HG02981 (cell line): ENCODE data around the gene DENND1A.
"Not testable (repeated sequence)": the region's sequence is repeated elsewhere in the genome, so short reads cannot be mapped to it uniquely, and the experiment has no call there.

ENCODE experiments used
- ATAC-seq: cut with Tn5 transposase; IDR thresholded peaks from one replicate; pipeline ENCODE4 v1.9.1; 2021; ENCODE audit warnings: mild to moderate bottlenecking, moderate library complexity; ENCODE audit not compliant: unreplicated experiment

Gene DENND1A

GRCh38 chr9:123828449-123828848 is 101.5 kb downstream of the DENND1A start:
- no peak for ATAC-seq

GRCh38 chr9:123825342-123826060 is 104.4 kb downstream of the DENND1A start:
- ATAC-seq, result no peak

GRCh38 chr9:123823194-123823947 is 106.6 kb downstream of the DENND1A start:
- no peak for ATAC-seq

- ATAC-seq, result no peak
Observed at GRCh38 chr9:123821619-123822018, 108.3 kb downstream of the DENND1A start.

- ATAC-seq, result no peak
Observed at GRCh38 chr9:123820139-123820538, 109.8 kb downstream of the DENND1A start.

- ATAC-seq, result no peak
Observed at GRCh38 chr9:123816817-123817472, 113.0 kb downstream of the DENND1A start.

- ATAC-seq, result not testable (repeated sequence)
Observed at GRCh38 chr9:123815856-123816255, 114.1 kb downstream of the DENND1A start.

GRCh38 chr9:123814496-123814895 is 115.4 kb downstream of the DENND1A start:
- ATAC-seq, result no peak

- ATAC-seq, result no peak
Observed at GRCh38 chr9:123812984-123813383, 116.9 kb downstream of the DENND1A start.

- no peak for ATAC-seq
Observed at GRCh38 chr9:123807251-123807650, 122.7 kb downstream of the DENND1A start.

- ATAC-seq, result no peak
Observed at GRCh38 chr9:123806829-123807228, 123.1 kb downstream of the DENND1A start.

GRCh38 chr9:123798195-123798594 is 131.7 kb downstream of the DENND1A start:
- no peak for ATAC-seq

GRCh38 chr9:123796618-123797484 is 133.1 kb downstream of the DENND1A start:
- ATAC-seq, result no peak

- ATAC-seq, result no peak
Observed at GRCh38 chr9:123796094-123796493, 133.8 kb downstream of the DENND1A start.

GRCh38 chr9:123795336-123795735 is 134.6 kb downstream of the DENND1A start:
- no peak for ATAC-seq

GRCh38 chr9:123792501-123792900 is 137.4 kb downstream of the DENND1A start:
- ATAC-seq, result no peak

- no peak for ATAC-seq
Observed at GRCh38 chr9:123789554-123790292, 140.2 kb downstream of the DENND1A start.

GRCh38 chr9:123787416-123787815 is 142.5 kb downstream of the DENND1A start:
- ATAC-seq, result no peak

- no peak for ATAC-seq
Observed at GRCh38 chr9:123784518-123784917, 145.4 kb downstream of the DENND1A start.

- no peak for ATAC-seq
Observed at GRCh38 chr9:123778232-123778902, 151.6 kb downstream of the DENND1A start.
